22Rv1 (cell line): ENCODE data around the gene SND1.

ENCODE experiments used
- CTCF ChIP-seq: fragments of 450-650 bp; IDR thresholded peaks from 2 replicates; pipeline ENCODE4 v1.5.1; 2017; ENCODE audit warnings: mild to moderate bottlenecking
- ZFX ChIP-seq: fragments of 450-650 bp; IDR thresholded peaks from 2 replicates; pipeline ENCODE4 v1.6.1; 2017; ENCODE audit warnings: antibody characterized with exemption, borderline replicate concordance

GRCh38 chr7:127759945-127760421 is 108.0 kb downstream of the SND1 start:
- TF ChIP-seq CTCF (no peak), ZFX (no peak)
